Osteocyte (in vitro differentiated cells): ENCODE measurements around the gene FIBCD1. TPM values are rescaled to one million over a fixed set of nuclear protein-coding genes. Genes with fewer than 3 reads are reported as not detected.
A peak's percentile ranks its signal among the peaks of the same experiment; 100 is the strongest.

Source experiments
- DNase-seq: peaks from one replicate; pipeline ENCODE4 v3.0.0; 2021; ENCODE audit warnings: mixed read lengths; ENCODE audit not compliant: unreplicated experiment; ENCODE audit errors: extremely low spot score
- H3K27ac Mint-ChIP-seq: one replicate; pipeline ENCODE4 v1.8.0; 2021; ENCODE audit warnings: mild to moderate bottlenecking, mixed read lengths; ENCODE audit not compliant: unreplicated experiment
- H3K27me3 Mint-ChIP-seq: one replicate; pipeline ENCODE4 v1.8.0; 2021; ENCODE audit warnings: mixed read lengths; ENCODE audit not compliant: unreplicated experiment
- H3K36me3 Mint-ChIP-seq: one replicate; pipeline ENCODE4 v1.8.0; 2021; ENCODE audit warnings: mixed read lengths; ENCODE audit not compliant: unreplicated experiment
- H3K4me1 Mint-ChIP-seq: one replicate; pipeline ENCODE4 v1.8.0; 2021; ENCODE audit warnings: mixed read lengths; ENCODE audit not compliant: unreplicated experiment
- H3K4me3 Mint-ChIP-seq: one replicate; pipeline ENCODE4 v1.8.0; 2021; ENCODE audit warnings: mild to moderate bottlenecking, moderate library complexity, mixed read lengths; ENCODE audit not compliant: unreplicated experiment
- H3K9me3 Mint-ChIP-seq: one replicate; pipeline ENCODE4 v1.8.0; 2021; ENCODE audit warnings: mixed read lengths; ENCODE audit not compliant: unreplicated experiment
- total RNA-seq: library from RNA; stranded (reverse); gene quantifications from 2 replicates; pipeline ENCODE4 v1.2.1, GENCODE V29; 2021
- TF ChIP-seq, protein P1 (sequence below): fragments of 200-600 bp; sonication (generic); IDR thresholded peaks from 2 replicates; pipeline ENCODE4 v1.5.0; 2021; ENCODE audit warnings: antibody characterized with exemption, mild to moderate bottlenecking, moderate library complexity

The FIBCD1 gene
- total RNA-seq, 1 donor from 2014 or later: 18.2 TPM

DNA sequence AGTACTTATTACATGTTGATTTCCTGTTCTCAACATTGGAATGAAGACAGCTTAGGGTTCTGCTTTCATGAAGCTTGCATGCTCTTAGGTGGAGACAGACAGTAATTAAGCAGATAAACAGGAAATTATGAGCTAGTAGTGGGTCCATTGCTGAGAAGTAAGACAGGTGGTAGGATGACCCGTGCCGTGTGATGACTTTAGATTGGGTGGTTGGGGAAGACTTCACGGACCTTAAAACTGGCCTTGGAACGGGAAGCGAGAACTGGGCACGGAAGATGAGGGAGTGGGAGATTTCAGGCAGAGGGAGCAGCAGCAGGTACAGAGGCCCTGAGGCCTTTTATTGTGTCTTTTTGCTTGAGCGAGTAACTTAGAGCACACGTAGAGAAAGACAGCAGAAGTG is 76.8 kb downstream of the FIBCD1 start:
- Mint-ChIP-seq H3K36me3 (peaks cover 29% of the 10 kb centered on the region), H3K4me3 (no peak overlapping the region), H3K27ac (no peak overlapping the region), H3K9me3 (no peaks in the 10 kb centered on the region), H3K4me1 (peaks cover 55% of the 10 kb centered on the region), H3K27me3 (no peaks in the 10 kb centered on the region)
- no peak for DNase-seq
- TF ChIP-seq, protein P1, sequence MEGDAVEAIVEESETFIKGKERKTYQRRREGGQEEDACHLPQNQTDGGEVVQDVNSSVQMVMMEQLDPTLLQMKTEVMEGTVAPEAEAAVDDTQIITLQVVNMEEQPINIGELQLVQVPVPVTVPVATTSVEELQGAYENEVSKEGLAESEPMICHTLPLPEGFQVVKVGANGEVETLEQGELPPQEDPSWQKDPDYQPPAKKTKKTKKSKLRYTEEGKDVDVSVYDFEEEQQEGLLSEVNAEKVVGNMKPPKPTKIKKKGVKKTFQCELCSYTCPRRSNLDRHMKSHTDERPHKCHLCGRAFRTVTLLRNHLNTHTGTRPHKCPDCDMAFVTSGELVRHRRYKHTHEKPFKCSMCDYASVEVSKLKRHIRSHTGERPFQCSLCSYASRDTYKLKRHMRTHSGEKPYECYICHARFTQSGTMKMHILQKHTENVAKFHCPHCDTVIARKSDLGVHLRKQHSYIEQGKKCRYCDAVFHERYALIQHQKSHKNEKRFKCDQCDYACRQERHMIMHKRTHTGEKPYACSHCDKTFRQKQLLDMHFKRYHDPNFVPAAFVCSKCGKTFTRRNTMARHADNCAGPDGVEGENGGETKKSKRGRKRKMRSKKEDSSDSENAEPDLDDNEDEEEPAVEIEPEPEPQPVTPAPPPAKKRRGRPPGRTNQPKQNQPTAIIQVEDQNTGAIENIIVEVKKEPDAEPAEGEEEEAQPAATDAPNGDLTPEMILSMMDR: no peak

GRCh38 chr9:130861372-130862180 is 77.5 kb downstream of the FIBCD1 start:
- H3K4me3 Mint-ChIP-seq: peak overlapping the region; percentile 3
- no peaks in the 10 kb centered on the region for H3K9me3 Mint-ChIP-seq
- DNase-seq: no peak
- no peaks in the 10 kb centered on the region for H3K27me3 Mint-ChIP-seq
- H3K4me1 Mint-ChIP-seq: peaks cover 55% of the 10 kb centered on the region
- TF ChIP-seq, protein P1: no peak
- peak overlapping the region; percentile 92 for H3K27ac Mint-ChIP-seq
- H3K36me3 Mint-ChIP-seq: peaks cover 34% of the 10 kb centered on the region

DNA sequence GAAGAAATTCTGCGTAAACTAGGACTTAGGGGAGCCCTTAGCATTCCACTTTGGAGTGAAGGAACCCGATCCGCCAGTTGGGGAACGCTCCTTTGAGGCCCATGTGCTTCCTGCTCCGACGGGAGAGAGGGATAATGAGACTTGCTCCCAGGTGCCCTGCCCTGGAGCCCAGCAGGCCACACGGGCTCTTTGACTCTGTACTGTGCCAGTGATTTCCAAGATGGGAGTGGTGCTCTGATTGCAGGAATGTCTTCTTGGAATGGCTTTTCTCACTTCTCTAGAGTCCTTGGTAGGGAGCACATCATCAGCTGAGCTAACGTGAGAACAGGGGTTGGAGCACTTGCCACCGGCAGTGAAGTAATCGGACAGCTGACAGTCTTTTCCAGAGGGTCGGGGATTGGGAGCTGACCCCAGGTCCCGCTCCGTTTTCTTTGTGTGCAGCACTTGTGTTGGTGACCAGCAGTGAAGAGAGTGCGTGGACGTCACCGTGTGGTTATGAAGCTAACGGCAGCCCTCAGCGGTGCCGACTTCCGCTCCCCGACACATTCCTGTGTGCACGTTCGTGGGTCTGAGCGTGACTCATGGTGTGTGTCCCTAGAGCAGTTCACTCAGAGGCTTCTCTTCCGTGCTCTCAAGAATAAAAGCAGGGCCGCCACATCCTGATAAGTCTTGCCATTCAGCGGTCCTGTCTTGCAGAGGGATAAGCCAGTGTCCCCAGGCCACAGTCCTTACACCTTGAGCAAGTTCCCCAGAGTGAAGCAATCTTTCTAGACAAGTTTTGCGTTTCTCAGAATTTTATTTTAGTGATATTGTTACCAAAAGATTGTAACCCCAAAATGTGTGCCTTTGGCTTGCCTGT is 78.4 kb downstream of the FIBCD1 start:
- DNase-seq: peak; percentile 91
- Mint-ChIP-seq H3K36me3 (peaks cover 35% of the 10 kb centered on the region), H3K4me1 (peaks cover 54% of the 10 kb centered on the region), H3K9me3 (no peaks in the 10 kb centered on the region), H3K27me3 (no peaks in the 10 kb centered on the region), H3K27ac (peak overlapping the region; percentile 92), H3K4me3 (peak overlapping the region; percentile 28)
- TF ChIP-seq, protein P1: peak; percentile 58

DNA sequence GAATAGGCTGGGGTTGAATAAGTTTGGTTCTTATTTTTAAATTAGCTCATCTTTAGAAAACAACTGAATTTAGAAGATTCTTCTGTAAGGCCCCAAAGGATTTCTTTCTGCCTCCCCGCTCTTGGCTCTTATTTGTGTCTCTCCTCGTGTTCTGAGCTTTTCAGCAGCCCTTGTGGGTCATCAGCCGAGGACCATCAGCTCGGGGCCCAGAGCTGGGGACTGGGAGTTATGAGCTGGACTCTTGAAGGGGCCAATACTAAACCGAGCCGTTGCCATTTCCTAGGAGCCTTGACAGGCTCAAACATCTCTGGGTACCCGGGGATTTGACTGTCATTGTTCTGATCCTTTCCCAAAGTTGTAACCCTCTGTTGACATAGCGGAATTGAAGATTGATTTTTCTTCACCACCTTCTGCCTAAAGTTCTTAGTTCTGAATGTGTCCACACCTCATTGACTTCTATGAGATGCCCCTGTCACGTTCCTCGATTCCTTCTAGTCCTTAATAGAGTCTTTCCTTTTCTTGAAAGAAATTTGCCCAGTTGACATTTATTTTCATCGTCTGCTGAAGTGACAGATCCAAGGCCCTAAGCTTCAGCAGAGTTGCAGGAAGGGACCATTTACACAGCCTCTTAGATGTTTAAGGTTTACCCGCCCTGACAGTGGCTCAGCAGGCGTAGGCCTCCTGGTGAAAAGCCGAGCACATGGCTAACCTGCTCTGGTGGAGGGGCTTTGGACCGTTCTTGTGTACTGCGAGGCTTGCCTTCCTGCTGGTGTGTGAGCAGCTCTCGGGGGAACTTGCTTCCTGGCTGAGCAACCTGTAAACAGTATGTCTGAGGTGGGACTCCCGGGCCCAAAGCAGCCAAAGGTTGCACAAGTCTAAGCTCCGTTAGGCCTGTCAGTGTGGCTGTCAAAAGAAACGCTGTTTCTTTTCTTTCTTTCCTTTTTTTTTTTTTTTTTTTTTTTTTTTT is 80.0 kb downstream of the FIBCD1 start:
- TF ChIP-seq, protein P1: no peak
- Mint-ChIP-seq H3K27ac (peak overlapping the region; percentile 91), H3K4me1 (peaks cover 64% of the 10 kb centered on the region), H3K36me3 (peaks cover 35% of the 10 kb centered on the region), H3K4me3 (no peak overlapping the region), H3K27me3 (no peaks in the 10 kb centered on the region), H3K9me3 (no peaks in the 10 kb centered on the region)
- no peak for DNase-seq
